Ishikawa (cell line): ENCODE measurements around the gene CIT.

Experiments used
- MAX ChIP-seq: IDR thresholded peaks from 2 replicates; pipeline ENCODE4 v1.6.1; 2012
- NFIC ChIP-seq: IDR thresholded peaks from 2 replicates; pipeline ENCODE4 v1.6.1; 2012
- RAD21 ChIP-seq: IDR thresholded peaks from 2 replicates; pipeline ENCODE4 v1.6.1; 2012; ENCODE audit warnings: low read depth
- REST ChIP-seq: IDR thresholded peaks from 2 replicates; pipeline ENCODE4 v1.6.1; 2012; ENCODE audit warnings: low read depth, mild to moderate bottlenecking
- TAF1 ChIP-seq: IDR thresholded peaks from 2 replicates; pipeline ENCODE4 v1.6.1; 2012; ENCODE audit warnings: low read depth, mild to moderate bottlenecking
- ZBTB7A ChIP-seq: IDR thresholded peaks from 2 replicates; pipeline ENCODE4 v1.6.1; 2012; ENCODE audit warnings: low read depth

- no peak for TF ChIP-seq RAD21
- no peak for TF ChIP-seq NFIC
- TF ChIP-seq REST, result no peak
- no peak for TF ChIP-seq TAF1
- no peak for TF ChIP-seq ZBTB7A
- TF ChIP-seq MAX, result no peak
Measured at GRCh38 chr12:119838826-119839600, 38.1 kb downstream of the CIT start.
